ENCODE measurements around the gene DPY19L2.
"Not testable (repeated sequence)": the region's sequence is repeated elsewhere in the genome, so short reads cannot be mapped to it uniquely, and the experiment has no call there.

DPY19L2 gene

GRCh38 chr12:63558445-63558844 lies 109.8 kb downstream of the DPY19L2 start:
- not testable (repeated sequence) for H3K36me3 ChIP-seq (ENCODE audit: control insufficient read depth, insufficient read depth, low read length); H3K9me3 ChIP-seq (ENCODE audit: control insufficient read depth, low read length); H3K9ac ChIP-seq (ENCODE audit: low read length); H3K4me3 ChIP-seq (ENCODE audit: low read length); H3K27me3 ChIP-seq (ENCODE audit: control insufficient read depth, insufficient read depth, low read length); H3K4me1 ChIP-seq (ENCODE audit: control insufficient read depth, insufficient read depth, low read length)

- H3K4me1 ChIP-seq (ENCODE audit: control insufficient read depth, insufficient read depth, low read length); H3K27me3 ChIP-seq (ENCODE audit: control insufficient read depth, insufficient read depth, low read length); H3K9me3 ChIP-seq (ENCODE audit: control insufficient read depth, low read length); H3K9ac ChIP-seq (ENCODE audit: low read length); H3K36me3 ChIP-seq (ENCODE audit: control insufficient read depth, insufficient read depth, low read length); H3K4me3 ChIP-seq (ENCODE audit: low read length): not testable (repeated sequence)
Measured at GRCh38 chr12:63551397-63551796, 116.9 kb downstream of the DPY19L2 start.

- not testable (repeated sequence) for H3K4me1 ChIP-seq (ENCODE audit: control insufficient read depth, insufficient read depth, low read length); H3K4me3 ChIP-seq (ENCODE audit: low read length)
Measured at GRCh38 chr12:63549034-63549433, 119.3 kb downstream of the DPY19L2 start.

DNA sequence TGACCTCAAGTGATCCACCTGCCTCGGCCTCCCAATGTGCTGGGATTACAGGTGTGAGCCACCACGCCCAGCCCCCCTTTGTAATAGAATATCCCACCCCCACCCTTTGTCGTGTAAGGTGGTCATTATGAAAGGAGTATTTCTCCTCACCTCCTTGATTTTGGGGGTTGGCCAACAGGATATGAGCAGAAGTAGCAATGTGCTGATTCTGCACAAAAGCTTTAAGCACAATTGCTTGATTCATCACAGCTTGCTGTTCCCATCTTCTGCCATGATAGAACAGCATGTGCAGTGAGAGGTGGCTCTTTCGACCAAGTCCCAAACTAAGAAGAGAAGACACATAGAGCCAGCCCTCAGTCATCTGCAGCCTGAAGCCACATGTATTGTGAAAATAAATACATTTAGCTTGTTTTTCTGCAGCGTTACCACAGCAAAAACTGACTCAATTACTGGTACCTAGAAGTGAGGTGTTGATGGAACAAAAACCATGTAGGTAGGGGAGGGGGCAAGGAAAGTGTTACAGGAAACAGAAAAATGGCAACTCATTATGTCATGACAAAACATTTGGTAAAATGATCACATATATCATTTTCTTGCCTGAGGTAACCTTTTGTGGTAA lies 122.9 kb downstream of the DPY19L2 start:
- H3K36me3 ChIP-seq (ENCODE audit: control insufficient read depth, insufficient read depth, low read length); H3K4me3 ChIP-seq (ENCODE audit: low read length); H3K27me3 ChIP-seq (ENCODE audit: control insufficient read depth, insufficient read depth, low read length); H3K9me3 ChIP-seq (ENCODE audit: control insufficient read depth, low read length); H3K4me1 ChIP-seq (ENCODE audit: control insufficient read depth, insufficient read depth, low read length); H3K9ac ChIP-seq (ENCODE audit: low read length): not testable (repeated sequence)

More at GRCh38 chr12:63549034-63549433, 119.3 kb downstream of the DPY19L2 start:
- H3K9ac ChIP-seq (ENCODE audit: low read length); H3K9me3 ChIP-seq (ENCODE audit: control insufficient read depth, low read length); H3K27me3 ChIP-seq (ENCODE audit: control insufficient read depth, insufficient read depth, low read length); H3K36me3 ChIP-seq (ENCODE audit: control insufficient read depth, insufficient read depth, low read length): not testable (repeated sequence)

DNA sequence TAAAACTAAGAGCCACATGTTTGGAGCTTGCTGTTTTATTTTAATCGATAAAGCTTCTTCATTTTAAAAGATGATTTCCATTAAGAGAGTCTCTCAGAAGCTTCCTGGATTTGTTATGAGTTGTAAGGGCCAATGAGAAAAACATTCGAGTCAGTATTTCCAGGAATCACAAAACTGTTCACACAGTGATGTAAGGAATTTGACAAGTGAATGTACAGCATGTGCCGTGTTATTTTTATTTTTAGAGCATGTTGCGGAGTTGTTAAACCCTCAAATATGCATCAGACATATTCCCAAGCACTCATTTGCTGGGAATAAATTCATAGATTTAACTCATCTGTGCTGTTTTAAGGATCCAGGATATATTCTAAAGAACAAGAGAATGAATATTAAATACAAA lies 129.6 kb downstream of the DPY19L2 start:
- not testable (repeated sequence) for H3K9me3 ChIP-seq (ENCODE audit: control insufficient read depth, low read length)

GRCh38 chr12:63537838-63538237 lies 130.5 kb downstream of the DPY19L2 start:
- not testable (repeated sequence) for H3K27me3 ChIP-seq (ENCODE audit: control insufficient read depth, insufficient read depth, low read length)

More for the DNA sequence above, 129.6 kb downstream of the DPY19L2 start:
- H3K9ac ChIP-seq (ENCODE audit: low read length); H3K27me3 ChIP-seq (ENCODE audit: control insufficient read depth, insufficient read depth, low read length); H3K4me3 ChIP-seq (ENCODE audit: low read length); H3K36me3 ChIP-seq (ENCODE audit: control insufficient read depth, insufficient read depth, low read length); H3K4me1 ChIP-seq (ENCODE audit: control insufficient read depth, insufficient read depth, low read length): not testable (repeated sequence)

DNA sequence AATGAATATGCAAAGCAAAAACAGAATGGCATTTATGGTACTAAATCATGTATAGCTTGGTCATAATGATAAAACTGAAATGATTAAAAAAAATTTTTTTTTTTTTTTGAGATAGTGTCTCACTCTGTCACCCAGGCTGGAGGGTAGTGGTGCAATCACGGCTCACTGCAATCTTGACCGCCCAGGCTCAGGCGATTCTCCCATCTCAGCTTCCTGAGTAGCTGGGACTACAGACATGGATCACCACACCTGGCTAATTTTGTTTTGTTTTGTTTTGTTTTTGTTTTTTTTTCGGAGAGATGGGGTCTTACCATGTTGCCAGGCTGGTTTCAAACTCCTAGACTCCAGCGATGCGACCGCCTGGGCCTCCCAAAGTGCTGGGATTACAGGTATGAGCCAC lies 138.7 kb downstream of the DPY19L2 start:
- not testable (repeated sequence) for H3K4me1 ChIP-seq (ENCODE audit: control insufficient read depth, insufficient read depth, low read length); H3K36me3 ChIP-seq (ENCODE audit: control insufficient read depth, insufficient read depth, low read length); H3K9me3 ChIP-seq (ENCODE audit: control insufficient read depth, low read length)

More at GRCh38 chr12:63537838-63538237, 130.5 kb downstream of the DPY19L2 start:
- H3K9me3 ChIP-seq (ENCODE audit: control insufficient read depth, low read length); H3K4me3 ChIP-seq (ENCODE audit: low read length); H3K36me3 ChIP-seq (ENCODE audit: control insufficient read depth, insufficient read depth, low read length); H3K4me1 ChIP-seq (ENCODE audit: control insufficient read depth, insufficient read depth, low read length); H3K9ac ChIP-seq (ENCODE audit: low read length): not testable (repeated sequence)

GRCh38 chr12:63525831-63526230 lies 142.5 kb downstream of the DPY19L2 start:
- no peak overlapping the region for H3K4me3 ChIP-seq (ENCODE audit: low read length)
- no peaks in the 10 kb centered on the region for H3K4me1 ChIP-seq (ENCODE audit: control insufficient read depth, insufficient read depth, low read length)
- no peaks in the 10 kb centered on the region for H3K9me3 ChIP-seq (ENCODE audit: control insufficient read depth, low read length)
- H3K36me3 ChIP-seq (ENCODE audit: control insufficient read depth, insufficient read depth, low read length), result no peaks in the 10 kb centered on the region
- H3K27me3 ChIP-seq (ENCODE audit: control insufficient read depth, insufficient read depth, low read length), result no peaks in the 10 kb centered on the region
- H3K9ac ChIP-seq (ENCODE audit: low read length), result no peak overlapping the region

More for the DNA sequence above, 138.7 kb downstream of the DPY19L2 start:
- not testable (repeated sequence) for H3K9ac ChIP-seq (ENCODE audit: low read length); H3K27me3 ChIP-seq (ENCODE audit: control insufficient read depth, insufficient read depth, low read length); H3K4me3 ChIP-seq (ENCODE audit: low read length)

DNA sequence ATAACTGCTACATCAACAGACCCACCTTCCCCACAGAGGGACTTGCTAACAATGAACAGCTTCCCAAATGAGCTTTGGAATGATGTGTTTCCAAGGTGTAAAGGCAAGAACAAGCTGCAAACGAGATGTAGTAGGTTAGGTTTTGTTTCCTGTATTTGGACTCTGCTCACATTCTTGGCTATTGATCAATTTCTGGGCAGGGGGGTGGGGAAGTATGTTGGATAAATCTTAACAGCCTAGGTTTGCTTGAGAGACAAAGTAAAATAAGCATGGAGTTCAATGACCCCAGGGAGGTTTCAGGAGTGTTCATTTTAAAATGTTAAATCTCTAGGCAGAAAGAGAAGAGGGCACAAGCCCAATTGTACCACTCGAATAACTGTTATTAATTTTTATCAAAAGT lies 146.6 kb downstream of the DPY19L2 start:
- no peaks in the 10 kb centered on the region for H3K4me1 ChIP-seq (ENCODE audit: control insufficient read depth, insufficient read depth, low read length)
- H3K9me3 ChIP-seq (ENCODE audit: control insufficient read depth, low read length), result no peaks in the 10 kb centered on the region
- H3K36me3 ChIP-seq (ENCODE audit: control insufficient read depth, insufficient read depth, low read length), result no peaks in the 10 kb centered on the region
- peaks cover 5% of the 10 kb centered on the region for H3K27me3 ChIP-seq (ENCODE audit: control insufficient read depth, insufficient read depth, low read length)
- H3K9ac ChIP-seq (ENCODE audit: low read length), result no peak overlapping the region
- H3K4me3 ChIP-seq (ENCODE audit: low read length), result no peak overlapping the region

All from mucosa of stomach (tissue), 1 donor.